GM18909 (cell line): ENCODE measurements around the gene GRAP2.
"Not testable (repeated sequence)": the region's sequence is repeated elsewhere in the genome, so short reads cannot be mapped to it uniquely, and the experiment has no call there.

ENCODE experiments used
- ATAC-seq: cut with Tn5 transposase; IDR thresholded peaks from one replicate; pipeline ENCODE4 v1.9.1; 2021; ENCODE audit warnings: mild to moderate bottlenecking; ENCODE audit not compliant: unreplicated experiment, poor library complexity

GRAP2 gene

GRCh38 chr22:39941601-39942000 lies 40.7 kb downstream of the GRAP2 start:
- no peak for ATAC-seq

- ATAC-seq = no peak
Measured at GRCh38 chr22:39942439-39943230, 41.8 kb downstream of the GRAP2 start.

GRCh38 chr22:39943337-39943736 lies 42.5 kb downstream of the GRAP2 start:
- ATAC-seq = no peak

GRCh38 chr22:39943953-39944872 lies 43.3 kb downstream of the GRAP2 start:
- ATAC-seq = no peak

GRCh38 chr22:39946126-39946502 lies 45.2 kb downstream of the GRAP2 start:
- no peak for ATAC-seq

- ATAC-seq = no peak
Measured at GRCh38 chr22:39946503-39947219, 45.8 kb downstream of the GRAP2 start.

DNA sequence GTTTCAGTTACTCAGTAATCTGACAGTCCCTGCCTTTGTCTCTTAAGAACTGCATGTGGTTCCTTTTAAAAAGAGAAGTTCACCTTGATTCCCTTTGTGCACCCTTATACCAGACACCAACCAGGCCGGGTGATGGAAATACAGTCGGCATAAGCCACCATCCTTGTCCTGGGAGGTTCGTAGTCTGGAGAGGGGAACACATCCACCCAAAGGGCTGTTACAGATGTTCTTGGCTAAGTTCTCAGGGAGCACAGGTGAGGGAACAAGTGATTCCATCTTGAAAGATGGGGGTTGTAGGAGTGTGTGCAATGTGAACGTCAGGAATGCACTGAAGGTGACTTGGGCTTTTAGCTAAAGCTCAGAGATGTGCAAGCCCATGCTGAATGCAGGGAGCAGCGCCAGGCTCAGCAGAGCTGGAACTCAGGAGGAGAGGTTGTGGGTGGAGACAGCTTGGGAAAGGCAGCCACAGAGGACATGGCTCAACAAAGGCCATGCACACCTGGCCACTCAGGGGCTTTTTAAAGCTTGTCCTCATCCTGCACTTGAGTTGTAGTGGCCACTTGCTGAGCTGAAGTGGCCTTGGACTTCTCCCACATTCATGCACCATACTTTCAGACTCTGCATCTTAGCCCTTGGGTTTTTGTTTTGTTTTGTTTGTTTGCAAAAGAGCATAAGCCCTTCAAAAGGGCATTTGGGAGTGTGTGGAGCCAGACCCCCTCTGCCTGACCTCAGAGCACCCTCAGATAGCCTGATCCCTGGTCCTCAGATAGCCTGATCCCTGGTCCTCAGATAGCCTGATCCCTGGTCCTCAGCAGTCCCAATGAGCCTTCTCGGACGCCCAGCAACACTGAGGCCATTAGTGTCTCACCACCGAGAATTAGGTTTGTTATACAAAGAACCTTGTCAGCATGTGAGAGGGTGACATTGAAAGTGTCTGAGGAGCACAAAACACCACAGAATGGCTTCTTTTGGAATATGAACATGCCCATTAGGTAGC lies 46.6 kb downstream of the GRAP2 start:
- ATAC-seq = no peak

DNA sequence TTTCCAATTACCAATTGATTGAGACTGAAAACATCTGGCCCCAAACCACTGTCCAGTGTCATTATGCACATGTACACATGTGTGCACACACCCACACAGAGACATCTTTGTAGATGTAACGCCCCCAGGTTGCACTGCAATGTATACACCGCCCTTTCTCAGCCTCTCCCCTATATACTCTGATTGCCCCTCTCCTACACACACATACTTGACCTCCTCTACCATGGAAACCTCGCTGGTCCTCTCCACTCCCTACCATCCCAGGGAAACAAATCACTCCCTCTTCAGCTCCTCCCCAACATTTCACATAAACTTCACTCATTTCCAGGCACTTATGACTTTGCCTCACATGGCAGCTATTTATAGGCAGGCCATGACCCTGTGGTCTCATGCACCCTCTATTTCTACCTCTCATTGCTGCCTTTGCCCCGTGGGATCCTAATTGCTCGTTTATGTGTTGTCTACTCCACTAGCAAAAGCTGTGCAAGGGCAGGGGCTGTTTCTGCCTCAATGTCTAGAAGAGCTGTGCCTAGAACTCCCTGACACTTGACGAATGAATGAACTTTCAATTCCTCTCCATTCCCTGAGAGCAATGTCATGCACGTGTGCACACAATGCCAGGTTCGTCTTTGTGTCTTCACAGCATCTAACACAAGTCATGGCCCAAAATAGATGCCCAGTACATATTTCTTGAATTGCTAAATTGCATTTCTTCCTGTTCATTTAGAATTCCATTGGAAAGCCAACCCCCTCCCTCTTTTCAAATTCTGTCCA lies 49.3 kb downstream of the GRAP2 start:
- ATAC-seq = no peak

- ATAC-seq = not testable (repeated sequence)
Measured at GRCh38 chr22:39951603-39952293, 50.9 kb downstream of the GRAP2 start.

- ATAC-seq = no peak
Measured at GRCh38 chr22:39952347-39952746, 51.5 kb downstream of the GRAP2 start.

DNA sequence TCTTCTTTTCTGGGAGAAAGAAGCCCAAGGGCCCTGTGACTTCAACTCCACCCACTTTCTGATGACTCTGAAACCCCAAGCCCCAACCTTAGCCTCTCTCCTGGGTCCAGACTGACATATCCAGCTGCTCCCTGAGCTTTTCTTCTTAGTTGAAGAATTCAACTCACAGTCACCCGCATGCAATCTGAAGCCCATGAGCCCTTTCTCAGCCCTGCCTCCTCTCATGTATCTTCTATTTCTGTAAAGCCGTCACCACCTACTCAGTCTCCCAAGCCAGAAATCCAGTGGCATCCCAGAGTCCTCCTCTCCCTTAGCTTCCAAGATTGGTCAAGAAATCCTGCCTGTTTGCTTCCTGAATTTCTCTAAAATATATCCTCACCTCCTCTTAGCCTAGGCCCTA lies 52.2 kb downstream of the GRAP2 start:
- no peak for ATAC-seq

GRCh38 chr22:39954584-39955055 lies 53.7 kb downstream of the GRAP2 start:
- ATAC-seq = no peak

DNA sequence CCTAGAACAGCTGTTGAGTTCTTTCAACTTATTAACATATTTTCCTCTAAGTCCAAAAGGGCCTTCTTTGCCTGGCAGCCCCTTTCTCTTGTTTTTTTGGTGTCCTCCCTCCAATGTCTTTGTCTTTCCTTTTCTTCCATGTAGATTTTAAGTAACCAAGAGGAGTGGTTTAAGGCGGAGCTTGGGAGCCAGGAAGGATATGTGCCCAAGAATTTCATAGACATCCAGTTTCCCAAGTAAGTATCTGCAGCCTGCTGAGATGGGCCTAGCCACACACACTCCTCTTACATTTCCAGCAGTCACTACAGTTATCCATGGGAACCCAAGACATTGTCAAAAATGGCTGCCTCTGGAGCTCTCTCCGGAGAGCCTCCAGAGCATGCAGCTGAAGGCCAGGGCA lies 54.8 kb downstream of the GRAP2 start:
- no peak for ATAC-seq

GRCh38 chr22:39956932-39957664 lies 56.2 kb downstream of the GRAP2 start:
- no peak for ATAC-seq

- ATAC-seq = no peak
Measured at GRCh38 chr22:39958009-39958711, 57.3 kb downstream of the GRAP2 start.

DNA sequence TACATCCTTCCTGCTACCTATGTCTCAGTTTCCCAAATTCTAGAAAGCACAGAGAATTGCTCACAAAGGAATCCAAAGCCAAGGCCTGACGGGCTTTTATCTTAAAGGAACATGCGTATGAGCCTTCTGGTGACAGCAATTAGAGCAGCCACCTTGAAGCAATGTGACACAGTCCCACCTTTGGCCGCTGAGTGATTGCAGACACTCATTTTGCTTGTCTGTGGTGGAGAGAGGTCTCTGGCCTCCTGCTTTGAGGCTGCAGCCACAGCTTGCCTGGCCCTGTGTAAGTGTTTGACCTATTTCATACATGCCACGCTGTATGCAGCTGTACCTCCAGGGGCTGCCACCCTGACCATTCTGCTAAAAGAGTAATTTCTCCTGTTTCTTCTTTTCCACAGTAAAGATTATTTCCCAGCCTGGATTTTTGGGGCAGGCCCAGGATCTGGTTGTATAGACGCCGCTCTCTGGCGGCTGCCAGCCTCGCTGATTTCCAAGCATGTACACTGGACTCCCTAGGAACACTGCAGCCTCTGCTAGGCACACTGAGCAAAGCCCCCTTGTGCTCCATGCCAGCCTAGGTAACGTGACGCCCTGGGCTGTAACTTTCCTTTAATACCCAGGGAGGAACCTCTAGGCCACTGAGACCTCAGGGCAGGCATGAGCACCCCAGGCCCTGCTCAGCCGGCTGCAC lies 58.2 kb downstream of the GRAP2 start:
- no peak for ATAC-seq
